Stimulated activated naive CD8-positive, alpha-beta T cell treated with anti-CD3 and anti-CD28 coated beads, Interleukin-15, amount 100 ng/mL, for 72 hours (primary cell): ENCODE data around the gene NHEJ1.

Source experiments
- ATAC-seq: fragments of 150-1000 bp; cut with Tn5 transposase; 2 replicates; pipeline ENCODE4 v1.10.0; 2021; ENCODE audit warnings: mild to moderate bottlenecking, moderate library complexity
- DNase-seq, 2 donors: peaks; one replicate each; pipeline ENCODE4 v3.0.0; 2021 to 2022
- H3K27ac Mint-ChIP-seq, 2 donors: one replicate each; pipeline ENCODE4 v1.8.0; 2022; ENCODE audit warnings: mild to moderate bottlenecking in 2 of 2, mixed read lengths in 2 of 2, moderate library complexity in 2 of 2
- H3K27me3 Mint-ChIP-seq: one replicate; pipeline ENCODE4 v1.8.0; 2022; ENCODE audit warnings: mixed read lengths
- H3K4me1 Mint-ChIP-seq: one replicate; pipeline ENCODE4 v1.8.0; 2022; ENCODE audit warnings: mild to moderate bottlenecking, mixed read lengths
- H3K4me3 Mint-ChIP-seq, 2 donors: one replicate each; pipeline ENCODE4 v1.8.0; 2022; ENCODE audit warnings: mild to moderate bottlenecking in 2 of 2, mixed read lengths in 2 of 2, moderate library complexity in 1 of 2
- H3K9me3 Mint-ChIP-seq, 2 donors: one replicate each; pipeline ENCODE4 v1.8.0; 2022; ENCODE audit warnings: mixed read lengths in 2 of 2

The NHEJ1 gene

DNA sequence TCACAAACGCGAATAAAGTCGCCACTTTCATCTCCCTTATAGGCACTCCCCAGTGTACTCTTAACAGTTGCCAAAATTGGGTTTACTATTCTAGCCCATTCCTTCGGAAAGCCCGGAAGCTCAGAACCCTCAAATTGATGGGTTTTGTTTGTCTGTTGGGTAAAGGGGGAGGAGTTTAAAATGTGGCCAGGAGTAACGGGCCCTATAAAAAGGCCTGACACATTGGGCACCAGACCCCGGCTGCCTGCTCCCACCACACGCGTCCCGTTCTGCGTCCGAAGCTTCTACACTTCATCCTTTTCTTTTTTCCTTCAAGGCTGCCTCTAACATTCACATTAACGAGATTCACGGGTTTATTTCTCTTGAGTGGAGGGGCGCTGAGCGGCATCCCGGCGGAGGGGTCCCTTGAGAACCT is 837 bp downstream of the NHEJ1 start:
- peak overlapping the region; percentile 80 to 96 for H3K27ac Mint-ChIP-seq
- H3K9me3 Mint-ChIP-seq: no peaks in the 10 kb centered on the region
- peak; percentile 1 for ATAC-seq
- H3K4me1 Mint-ChIP-seq: peaks cover 26% of the 10 kb centered on the region
- no peaks in the 10 kb centered on the region for H3K27me3 Mint-ChIP-seq
- DNase-seq: no peak
- H3K4me3 Mint-ChIP-seq: peak overlapping the region; percentile 94 to 96

DNA sequence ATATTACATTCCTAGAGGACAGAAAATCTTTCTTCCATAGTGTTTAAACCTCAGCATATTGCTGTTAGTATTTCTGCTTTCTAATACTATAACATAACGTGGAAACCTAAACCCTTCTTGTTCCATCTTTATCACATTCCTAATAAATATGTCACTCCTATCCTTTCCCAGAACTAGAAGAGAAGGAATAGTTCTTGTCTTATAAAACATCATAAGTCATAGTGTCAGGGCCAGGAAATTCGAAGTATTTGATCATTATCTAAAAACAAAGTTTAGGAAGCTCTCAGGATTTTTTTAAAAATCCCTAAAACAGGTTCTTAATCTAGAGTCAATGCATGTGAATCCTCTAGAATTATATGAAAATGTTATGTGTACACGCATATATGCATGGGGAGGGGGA is 2.0 kb downstream of the NHEJ1 start:
- no peak overlapping the region for H3K4me3 Mint-ChIP-seq
- H3K9me3 Mint-ChIP-seq: no peaks in the 10 kb centered on the region
- ATAC-seq (no peak), DNase-seq (no peak)
- no peaks in the 10 kb centered on the region for H3K27me3 Mint-ChIP-seq
- peaks cover 26% of the 10 kb centered on the region for H3K4me1 Mint-ChIP-seq
- no peak overlapping the region for H3K27ac Mint-ChIP-seq

DNA sequence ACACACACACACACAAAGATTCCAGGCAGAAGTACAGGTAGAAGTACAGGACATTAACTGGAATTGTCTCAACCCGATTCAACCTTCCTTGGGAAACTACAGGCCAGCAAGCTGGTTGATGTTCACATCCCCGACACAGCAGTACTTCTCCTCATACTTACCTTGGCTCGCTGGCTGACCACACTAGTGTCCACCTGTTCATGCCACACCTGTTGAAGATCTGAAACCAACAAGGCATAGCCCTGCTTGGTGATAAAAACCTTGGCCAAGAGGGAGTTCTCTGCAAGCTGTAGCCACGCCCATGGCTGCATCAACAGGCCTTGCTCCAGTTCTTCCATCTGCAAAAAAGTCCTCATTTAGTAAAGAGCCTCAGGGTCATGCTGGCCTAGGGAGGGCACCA is 2.6 kb downstream of the NHEJ1 start:
- H3K4me1 Mint-ChIP-seq: peaks cover 26% of the 10 kb centered on the region
- no peak overlapping the region for H3K27ac Mint-ChIP-seq
- no peak for DNase-seq
- H3K9me3 Mint-ChIP-seq: no peaks in the 10 kb centered on the region
- no peaks in the 10 kb centered on the region for H3K27me3 Mint-ChIP-seq
- H3K4me3 Mint-ChIP-seq: no peak overlapping the region
- ATAC-seq: no peak

DNA sequence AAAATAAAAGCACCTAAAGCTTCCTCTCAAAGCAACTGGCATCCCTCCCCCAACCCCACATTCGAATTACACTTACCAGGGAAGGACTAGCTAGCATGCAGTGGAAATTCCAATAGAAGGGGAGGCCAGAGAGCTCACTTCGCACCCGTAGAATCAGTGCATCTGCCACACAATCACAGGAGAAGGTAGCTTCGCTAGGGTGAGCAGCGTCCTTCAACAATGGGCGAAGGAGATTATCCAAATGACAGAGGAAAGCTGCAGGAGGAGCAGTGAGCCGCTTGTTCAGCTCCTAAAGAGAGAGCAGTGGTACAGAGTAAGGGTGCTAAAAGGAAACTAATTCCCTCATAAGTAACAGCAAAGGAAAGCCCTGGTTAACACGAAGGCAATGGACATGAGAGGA is 3.2 kb downstream of the NHEJ1 start:
- no peak for DNase-seq
- no peaks in the 10 kb centered on the region for H3K9me3 Mint-ChIP-seq
- no peak overlapping the region for H3K27ac Mint-ChIP-seq
- H3K4me1 Mint-ChIP-seq: peaks cover 26% of the 10 kb centered on the region
- no peak overlapping the region for H3K4me3 Mint-ChIP-seq
- no peaks in the 10 kb centered on the region for H3K27me3 Mint-ChIP-seq
- ATAC-seq: no peak

DNA sequence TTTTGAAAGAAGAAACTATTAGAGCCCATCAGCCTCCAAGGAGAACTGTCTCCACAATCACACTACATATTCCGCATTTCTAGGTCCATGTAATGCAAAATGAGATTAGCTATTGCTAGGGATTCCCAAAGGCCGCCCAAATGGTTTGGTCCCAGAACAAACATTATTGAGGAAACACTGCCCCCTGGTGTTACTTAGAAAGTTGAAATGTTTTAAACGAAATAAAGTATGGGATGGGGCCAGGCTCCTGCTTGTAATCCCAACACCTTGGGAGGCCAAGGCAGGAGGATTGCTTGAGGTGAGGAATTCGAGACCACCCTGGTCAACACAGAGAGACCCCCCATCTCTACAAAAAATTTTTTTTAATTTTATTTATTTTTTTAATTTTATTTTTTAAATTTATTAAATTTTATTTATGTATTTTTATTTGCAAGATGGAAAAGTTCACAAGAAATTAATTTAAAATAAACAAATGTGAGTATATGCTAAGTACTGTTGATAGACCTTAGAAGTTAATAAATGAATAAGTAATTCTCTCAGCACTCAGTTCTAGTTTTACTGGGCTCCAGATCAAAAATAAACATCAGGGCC is 5.5 kb downstream of the NHEJ1 start:
- ATAC-seq: peak; percentile 32

DNA sequence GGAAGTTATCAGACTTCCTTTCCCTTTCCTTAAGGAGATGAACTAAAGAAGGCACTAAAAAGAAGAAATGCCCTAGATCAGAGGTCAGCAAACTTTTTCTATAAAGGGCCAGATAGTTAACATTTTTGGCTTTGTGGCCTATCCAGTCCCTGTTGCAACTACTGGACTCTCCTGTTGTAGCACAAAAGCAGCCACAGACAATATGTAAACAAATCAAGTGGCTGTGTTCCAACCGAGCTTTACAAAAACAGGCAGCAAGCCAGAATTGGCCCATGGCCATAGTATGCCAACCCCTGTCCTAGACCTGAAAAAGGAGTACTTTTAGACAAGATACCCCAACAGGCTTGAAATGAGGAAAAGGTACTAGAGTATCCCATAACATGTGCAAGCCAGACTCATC is 10.9 kb downstream of the NHEJ1 start:
- Mint-ChIP-seq H3K27ac (no peak overlapping the region), H3K9me3 (no peaks in the 10 kb centered on the region), H3K27me3 (no peaks in the 10 kb centered on the region), H3K4me1 (no peaks in the 10 kb centered on the region), H3K4me3 (no peak overlapping the region)
- DNase-seq (no peak), ATAC-seq (no peak)

More for the DNA sequence above, 5.5 kb downstream of the NHEJ1 start:
- Mint-ChIP-seq H3K9me3 (no peaks in the 10 kb centered on the region), H3K27me3 (no peaks in the 10 kb centered on the region), H3K27ac (no peak overlapping the region), H3K4me3 (no peak overlapping the region), H3K4me1 (peaks cover 14% of the 10 kb centered on the region)
- peak; percentile 27 to 36 for DNase-seq

DNA sequence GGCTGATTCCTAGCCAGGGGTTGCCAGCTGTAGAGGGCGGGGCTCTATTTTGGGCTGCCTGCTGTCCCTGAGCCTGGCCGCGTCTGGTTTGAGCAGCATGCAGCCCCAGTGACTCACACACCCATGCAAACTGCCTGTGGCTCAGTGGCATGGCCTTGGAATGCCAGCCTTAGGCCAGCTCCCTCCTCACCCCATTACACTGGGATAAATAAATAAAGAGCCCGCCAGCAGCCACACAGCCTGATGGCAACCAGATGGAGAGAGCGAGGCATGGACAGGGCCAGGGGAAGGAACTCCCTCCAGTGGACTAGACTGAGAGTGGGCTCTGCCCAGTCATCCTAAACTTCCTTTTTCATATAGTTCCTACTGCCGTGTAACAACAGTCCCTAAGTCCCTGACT is 18.3 kb downstream of the NHEJ1 start:
- no peak overlapping the region for H3K4me3 Mint-ChIP-seq
- H3K27me3 Mint-ChIP-seq: no peaks in the 10 kb centered on the region
- peak overlapping the region in 1 of 2 donors; percentile 51 for H3K27ac Mint-ChIP-seq
- no peaks in the 10 kb centered on the region for H3K9me3 Mint-ChIP-seq
- DNase-seq (no peak), ATAC-seq (no peak)
- H3K4me1 Mint-ChIP-seq: no peaks in the 10 kb centered on the region

DNA sequence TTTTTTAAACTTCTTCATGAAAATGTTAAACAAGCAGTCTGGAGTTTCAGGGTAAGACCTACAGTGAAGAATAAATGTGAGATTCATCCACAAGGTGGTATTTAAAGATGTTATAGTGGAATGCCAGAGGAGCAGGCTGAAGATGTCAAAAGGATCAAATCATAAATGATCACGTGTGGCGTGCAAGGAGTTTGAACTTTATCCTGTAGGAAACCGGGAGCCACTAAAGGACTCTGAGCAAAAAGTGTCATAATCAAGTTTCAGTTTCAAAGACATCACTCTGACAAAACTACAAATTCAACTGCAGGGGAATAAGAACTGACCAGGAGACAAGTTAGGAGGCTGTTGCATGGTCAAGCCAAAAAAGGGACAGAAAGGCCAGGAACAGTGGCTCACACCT is 19.9 kb downstream of the NHEJ1 start:
- DNase-seq (no peak), ATAC-seq (no peak)
- no peaks in the 10 kb centered on the region for H3K9me3 Mint-ChIP-seq
- no peaks in the 10 kb centered on the region for H3K27me3 Mint-ChIP-seq
- H3K27ac Mint-ChIP-seq: peak overlapping the region in 1 of 2 donors; percentile 13
- no peak overlapping the region for H3K4me3 Mint-ChIP-seq
- no peaks in the 10 kb centered on the region for H3K4me1 Mint-ChIP-seq

DNA sequence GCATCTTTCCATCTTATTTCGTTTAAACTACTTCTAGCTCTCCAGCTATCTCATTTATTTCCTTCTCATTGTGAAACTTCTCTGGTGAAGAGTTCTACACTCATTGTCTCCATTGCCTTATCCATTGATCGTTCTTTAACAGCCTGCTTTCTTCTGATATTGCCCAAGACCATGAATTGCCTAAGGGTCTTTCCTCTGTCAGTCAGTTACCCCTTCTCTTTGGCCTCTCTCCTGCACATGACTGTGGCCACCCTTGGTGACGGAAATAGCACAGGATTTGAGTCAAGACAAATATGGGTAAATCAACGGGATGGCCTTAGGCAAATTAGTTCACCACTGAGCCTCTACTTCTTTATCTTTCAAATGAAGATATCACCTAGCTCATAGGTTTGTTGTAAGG is 26.6 kb downstream of the NHEJ1 start:
- H3K9me3 Mint-ChIP-seq: no peaks in the 10 kb centered on the region
- ATAC-seq (no peak), DNase-seq (no peak)
- peaks cover 12% of the 10 kb centered on the region for H3K4me1 Mint-ChIP-seq
- no peak overlapping the region for H3K4me3 Mint-ChIP-seq
- H3K27ac Mint-ChIP-seq: no peak overlapping the region
- no peaks in the 10 kb centered on the region for H3K27me3 Mint-ChIP-seq

DNA sequence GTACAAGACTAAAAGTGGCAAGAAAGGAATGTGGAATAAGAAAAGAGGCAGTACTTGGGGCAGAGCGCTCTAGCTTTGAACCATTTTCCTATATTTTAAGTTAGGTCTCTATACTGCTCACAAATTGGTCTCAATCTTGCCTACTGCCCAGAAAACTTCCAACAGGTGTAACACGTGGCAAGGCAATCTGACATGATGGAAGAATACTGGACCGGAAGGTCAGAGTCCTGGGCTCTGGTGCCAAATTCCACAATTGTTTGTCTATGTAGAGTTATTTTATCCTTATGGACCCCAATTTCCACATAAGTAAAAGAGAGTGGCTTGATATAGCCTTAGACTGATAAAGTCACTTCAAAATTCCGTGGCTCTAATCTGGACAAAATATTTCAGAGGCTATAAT is 28.9 kb downstream of the NHEJ1 start:
- Mint-ChIP-seq H3K4me3 (no peak overlapping the region), H3K4me1 (peaks cover 18% of the 10 kb centered on the region), H3K27me3 (no peaks in the 10 kb centered on the region), H3K27ac (no peak overlapping the region), H3K9me3 (no peaks in the 10 kb centered on the region)
- no peak for ATAC-seq
- DNase-seq: no peak

DNA sequence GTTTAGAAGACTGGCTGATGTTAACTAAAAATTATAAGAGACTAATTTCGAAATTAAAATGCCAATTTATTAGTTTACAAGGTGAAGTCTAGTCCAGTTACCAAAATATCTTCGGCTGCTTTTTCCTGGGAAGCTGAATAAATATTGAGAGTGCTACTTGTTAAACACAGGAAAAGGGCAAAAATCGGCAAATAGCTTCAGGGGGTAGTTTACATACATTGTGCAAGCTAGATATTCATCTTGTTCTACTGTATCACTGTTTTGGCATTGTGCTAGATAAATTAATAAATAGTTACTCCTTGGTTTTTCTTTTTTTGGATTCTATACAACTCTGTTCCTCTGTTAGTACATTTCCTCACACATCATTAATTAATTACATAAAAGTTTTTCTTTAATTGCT is 29.3 kb downstream of the NHEJ1 start:
- ATAC-seq (no peak), DNase-seq (no peak)
- H3K27me3 Mint-ChIP-seq: no peaks in the 10 kb centered on the region
- no peak overlapping the region for H3K4me3 Mint-ChIP-seq
- H3K27ac Mint-ChIP-seq: no peak overlapping the region
- H3K9me3 Mint-ChIP-seq: no peaks in the 10 kb centered on the region
- H3K4me1 Mint-ChIP-seq: peaks cover 18% of the 10 kb centered on the region

DNA sequence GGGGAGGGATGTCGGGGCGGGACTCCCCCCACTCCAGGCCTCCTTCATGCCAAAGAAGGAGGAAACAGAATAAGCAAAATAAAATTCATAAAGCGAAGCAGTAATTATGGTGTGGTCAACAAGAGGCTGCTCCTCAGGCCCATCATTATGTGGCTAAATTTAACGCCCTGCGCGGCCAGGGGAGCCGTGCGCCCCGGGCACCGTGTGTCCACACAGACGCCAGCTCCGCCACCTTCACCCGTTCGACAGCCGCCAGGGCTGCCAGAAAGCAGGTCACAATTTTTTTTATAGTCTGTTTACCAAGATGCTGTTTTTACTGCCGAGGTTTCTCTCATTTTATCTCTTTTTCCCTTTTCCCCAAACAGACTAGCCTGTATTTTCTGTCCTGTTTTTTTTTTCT is 31.0 kb downstream of the NHEJ1 start:
- DNase-seq (no peak), ATAC-seq (no peak)
- Mint-ChIP-seq H3K9me3 (no peaks in the 10 kb centered on the region), H3K27me3 (no peaks in the 10 kb centered on the region), H3K27ac (no peak overlapping the region), H3K4me3 (no peak overlapping the region), H3K4me1 (peaks cover 29% of the 10 kb centered on the region)

DNA sequence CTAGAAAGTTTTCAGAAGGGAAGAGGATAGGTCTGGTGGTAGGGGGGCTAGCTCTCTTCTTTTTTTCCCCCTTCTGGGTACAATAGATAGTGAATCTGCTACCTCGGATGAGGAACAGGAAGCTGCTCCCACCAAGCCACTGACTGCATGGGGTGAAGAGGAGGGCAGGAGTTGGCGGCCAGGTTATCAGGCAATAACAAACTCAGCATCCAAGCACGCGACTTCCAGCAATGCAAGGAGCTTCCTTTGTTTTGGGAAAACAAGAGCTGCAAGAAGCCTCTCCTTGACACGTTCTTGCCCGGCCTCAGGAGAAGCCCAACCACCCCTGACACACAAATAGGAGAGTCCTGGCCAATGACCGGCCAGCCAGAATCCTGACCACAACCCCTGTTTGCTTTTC is 32.2 kb downstream of the NHEJ1 start:
- H3K9me3 Mint-ChIP-seq: no peaks in the 10 kb centered on the region
- no peak for DNase-seq
- H3K27me3 Mint-ChIP-seq: no peaks in the 10 kb centered on the region
- no peak for ATAC-seq
- peaks cover 31% of the 10 kb centered on the region for H3K4me1 Mint-ChIP-seq
- H3K4me3 Mint-ChIP-seq: no peak overlapping the region
- no peak overlapping the region for H3K27ac Mint-ChIP-seq

DNA sequence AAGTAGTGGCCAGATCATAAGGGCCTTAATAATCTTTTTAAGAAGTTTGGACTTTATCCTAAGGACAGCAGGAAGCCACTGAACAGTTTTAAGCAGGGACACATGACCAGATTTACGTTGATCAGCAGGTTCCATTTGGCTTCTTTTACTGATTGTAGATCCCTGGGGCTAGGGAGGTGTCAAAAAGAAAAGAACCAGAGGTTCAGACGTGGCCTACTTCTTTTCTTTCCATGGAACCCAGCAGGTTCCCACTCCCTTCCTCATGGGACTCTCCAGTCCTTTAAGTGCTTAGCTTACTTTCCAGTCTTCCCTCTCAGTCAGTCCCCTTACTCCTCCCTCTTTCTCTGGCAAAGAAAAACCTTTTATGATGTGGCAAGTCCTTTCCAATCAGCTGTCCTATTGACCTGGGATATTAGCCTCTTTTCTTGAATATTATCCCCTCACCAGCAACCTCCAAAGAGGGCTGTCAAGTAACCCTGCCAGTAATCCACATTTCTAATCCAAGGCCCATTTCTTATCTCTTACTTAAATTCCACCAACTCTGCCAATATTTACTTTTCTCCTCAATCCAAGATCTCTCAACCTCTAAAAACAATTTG is 33.5 kb downstream of the NHEJ1 start:
- ATAC-seq (no peak), DNase-seq (no peak)
- H3K4me3 Mint-ChIP-seq: no peak overlapping the region
- no peaks in the 10 kb centered on the region for H3K9me3 Mint-ChIP-seq
- no peaks in the 10 kb centered on the region for H3K27me3 Mint-ChIP-seq
- no peak overlapping the region for H3K27ac Mint-ChIP-seq
- H3K4me1 Mint-ChIP-seq: peaks cover 26% of the 10 kb centered on the region

DNA sequence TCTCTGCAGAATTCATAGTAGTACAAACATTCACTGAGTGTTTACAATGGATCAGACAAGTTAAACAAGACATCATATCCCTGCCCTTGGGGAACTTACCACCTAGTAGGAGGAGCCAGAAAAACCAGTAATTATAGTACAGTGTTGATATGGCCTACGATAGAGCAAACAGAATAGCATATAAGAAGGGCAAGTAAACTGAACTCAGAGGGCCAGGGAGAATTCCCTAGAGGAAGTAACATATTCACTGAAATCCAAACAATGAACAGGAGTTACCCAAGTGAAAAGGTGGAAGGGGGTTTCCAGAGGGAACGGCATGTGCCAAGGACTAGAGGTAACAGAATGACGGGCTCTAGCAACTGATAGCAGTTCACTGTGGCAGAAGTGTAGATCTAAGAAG is 34.1 kb downstream of the NHEJ1 start:
- H3K4me3 Mint-ChIP-seq: no peak overlapping the region
- DNase-seq (no peak), ATAC-seq (no peak)
- no peak overlapping the region for H3K27ac Mint-ChIP-seq
- H3K9me3 Mint-ChIP-seq: no peaks in the 10 kb centered on the region
- peaks cover 26% of the 10 kb centered on the region for H3K4me1 Mint-ChIP-seq
- no peaks in the 10 kb centered on the region for H3K27me3 Mint-ChIP-seq

DNA sequence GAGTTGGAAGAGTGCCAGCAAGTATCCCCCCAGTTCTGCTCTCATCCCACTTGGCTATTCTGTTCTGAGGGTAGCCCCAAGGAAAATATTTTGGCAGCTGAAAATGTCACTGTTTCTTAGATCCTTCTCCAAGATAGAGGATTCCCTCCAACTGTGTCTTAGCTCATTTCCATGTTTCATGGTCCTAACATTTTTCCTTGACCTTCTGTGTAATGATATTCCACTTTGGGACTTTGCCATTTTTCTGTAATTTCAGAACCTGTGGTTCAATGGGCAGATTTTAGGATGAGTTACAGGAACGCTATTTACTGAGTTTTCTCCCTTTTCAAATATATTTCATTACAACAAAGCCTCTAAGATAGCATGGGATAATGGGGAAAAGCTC is 34.7 kb downstream of the NHEJ1 start:
- DNase-seq: no peak
- H3K27ac Mint-ChIP-seq: no peak overlapping the region
- ATAC-seq: no peak

DNA sequence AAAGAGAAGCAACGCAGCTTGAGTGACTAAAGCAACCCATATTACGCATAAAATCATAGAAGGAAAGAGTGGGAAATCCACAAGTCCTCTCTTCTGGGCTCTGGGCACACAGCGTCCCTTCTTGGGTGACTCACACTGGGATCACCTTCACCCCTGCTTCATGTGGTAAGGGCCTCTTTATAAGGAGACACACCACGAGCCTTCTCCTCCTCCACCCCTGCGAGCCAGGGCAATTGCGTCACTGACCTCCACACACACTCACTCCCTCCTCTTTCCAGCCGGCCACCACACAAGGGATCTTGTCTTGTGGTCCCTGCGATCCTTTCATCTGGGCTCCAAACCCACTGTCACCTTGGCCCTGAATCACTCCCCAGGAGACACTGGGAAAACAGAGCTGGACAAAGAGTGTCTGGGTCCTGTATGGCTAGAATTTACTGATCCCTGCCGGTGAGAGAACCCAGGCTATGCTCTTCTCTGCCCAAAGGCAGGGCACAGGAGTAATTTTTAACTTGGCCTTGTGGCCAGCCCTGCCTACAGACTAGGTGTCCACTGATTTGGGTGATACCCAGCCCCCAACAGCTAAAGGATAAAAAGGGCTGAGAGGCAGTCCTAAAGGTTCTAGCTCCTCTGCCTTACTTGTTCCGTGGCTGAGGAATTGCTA is 35.3 kb downstream of the NHEJ1 start:
- peak; percentile 46 for ATAC-seq
- Mint-ChIP-seq H3K9me3 (no peaks in the 10 kb centered on the region), H3K27me3 (no peaks in the 10 kb centered on the region), H3K4me3 (no peak overlapping the region), H3K27ac (no peak overlapping the region), H3K4me1 (peaks cover 26% of the 10 kb centered on the region)
- no peak for DNase-seq

More for the DNA sequence above, 34.7 kb downstream of the NHEJ1 start:
- Mint-ChIP-seq H3K4me1 (peaks cover 26% of the 10 kb centered on the region), H3K4me3 (no peak overlapping the region), H3K27me3 (no peaks in the 10 kb centered on the region), H3K9me3 (no peaks in the 10 kb centered on the region)
